ENCODE results near the gene ZNF776. TPM values are rescaled to one million over a fixed set of nuclear protein-coding genes. Genes with fewer than 3 reads are reported as not detected.
"Not testable (repeated sequence)": the region's sequence is repeated elsewhere in the genome, so short reads cannot be mapped to it uniquely, and the experiment has no call there.

Gene ZNF776
- total RNA-seq, 6 experiments from 2014 or later = 3.7 to 11.6 (median 5.7) TPM

GRCh38 chr19:57720878-57721277 is 25.7 kb upstream of the ZNF776 start:
- TF ChIP-seq POLR2A (IDR thresholded peaks at IDR 0.05) (no peak), CTCF (IDR thresholded peaks at IDR 0.05) (no peak)
- DNase-seq (no peak), ATAC-seq (no peak)
- H3K27me3 ChIP-seq = no peaks in the 10 kb centered on the region
- 87% methylated on average over 3 of the region's 10 CpGs for WGBS (ENCODE audit: insufficient coverage, low coverage, low lambda C conversion rate, missing lambda C conversion rate)
- H3K27ac ChIP-seq = no peak overlapping the region
- H3K4me1 ChIP-seq = no peaks in the 10 kb centered on the region
- intact Hi-C loops (cut with DNase I) = no loop called here
- peaks cover 0 to 24% (median 6%) of the 10 kb centered on the region in 4 donors for H3K36me3 ChIP-seq
- no peak overlapping the region for H3K4me3 ChIP-seq
- peaks cover 0 to 20% (median 3%) of the 10 kb centered on the region in 4 donors for H3K9me3 ChIP-seq

GRCh38 chr19:57738320-57738719 is 8.3 kb upstream of the ZNF776 start:
- peak; percentile 56 to 73 (median 67) for DNase-seq
- not testable (repeated sequence) for H3K27ac ChIP-seq, H3K9me3 ChIP-seq, H3K36me3 ChIP-seq, H3K4me3 ChIP-seq, H3K27me3 ChIP-seq, H3K4me1 ChIP-seq
- 7% methylated on average over 5 of the region's 10 CpGs for WGBS (ENCODE audit: insufficient coverage, low coverage, low lambda C conversion rate, missing lambda C conversion rate)
- TF ChIP-seq CTCF (IDR thresholded peaks at IDR 0.05) = peak; percentile 66 to 72 (median 70)
- intact Hi-C loops (cut with DNase I) = loop anchor here in 1 of 2 donors (10.0 kb wide), 1 partner anchor 416 kb away; the partner anchor contains the start of gene ZNF329
- peak; percentile 75 to 88 (median 82) for ATAC-seq

DNA sequence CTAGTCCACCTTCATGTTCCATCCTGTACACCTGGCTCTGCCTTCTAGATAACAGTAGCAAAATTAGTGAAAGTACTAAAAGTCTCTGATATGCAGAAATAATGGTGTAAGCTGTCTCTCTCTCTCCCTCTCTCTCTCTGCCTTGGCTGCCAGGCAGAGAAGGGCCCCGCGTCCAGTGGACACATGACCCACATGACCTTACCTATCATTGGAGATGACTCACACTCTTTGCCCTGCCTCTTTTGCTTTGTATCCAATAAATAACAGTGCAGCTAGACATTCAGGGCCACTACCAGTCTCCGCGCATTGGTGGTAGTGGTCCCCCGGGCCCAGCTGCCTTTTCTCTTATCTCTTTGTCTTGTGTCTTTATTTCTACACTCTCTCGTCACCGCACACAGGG is 7.8 kb upstream of the ZNF776 start:
- not testable (repeated sequence) for H3K4me3 ChIP-seq, H3K36me3 ChIP-seq, H3K27ac ChIP-seq, H3K9me3 ChIP-seq, H3K4me1 ChIP-seq, H3K27me3 ChIP-seq, ATAC-seq, DNase-seq
- intact Hi-C loops (cut with DNase I) = loop anchor here in 1 of 2 donors (10.0 kb wide), 1 partner anchor 416 kb away; the partner anchor contains the start of gene ZNF329
- WGBS (ENCODE audit: insufficient coverage, low coverage, low lambda C conversion rate, missing lambda C conversion rate) = 90% methylated on average over 6 of the region's 7 CpGs

DNA sequence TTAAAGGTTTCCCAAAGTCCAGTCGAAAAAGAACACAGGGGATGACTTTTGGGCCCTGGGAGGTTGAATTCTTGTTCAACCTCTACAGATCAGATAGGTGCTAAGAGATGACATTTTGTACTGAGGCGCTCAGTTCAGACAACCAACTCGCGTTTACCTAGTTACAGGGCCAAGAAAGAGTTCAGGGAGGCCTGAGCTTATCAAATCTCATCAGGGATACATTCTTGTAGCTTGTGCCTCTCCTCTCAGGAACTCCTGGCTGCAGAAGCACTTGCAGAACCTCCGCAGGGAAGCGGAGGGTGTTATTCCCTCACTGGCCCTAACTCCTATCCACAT is 825 bp downstream of the ZNF776 start:
- H3K4me1 ChIP-seq = peaks cover 0 to 13% (median 0%) of the 10 kb centered on the region in 4 donors
- TF ChIP-seq POLR2A (IDR thresholded peaks at IDR 0.05) (no peak), CTCF (IDR thresholded peaks at IDR 0.05) (no peak)
- intact Hi-C loops (cut with DNase I) = loop anchor here in 1 of 2 donors (10.0 kb wide), 1 partner anchor 157 kb away; no protein-coding TSS in a partner anchor
- DNase-seq = no peak
- 39% methylated on average over 4 of the region's 6 CpGs for WGBS (ENCODE audit: insufficient coverage, low coverage, low lambda C conversion rate, missing lambda C conversion rate)
- H3K9me3 ChIP-seq = peaks cover 0 to 9% (median 0%) of the 10 kb centered on the region in 4 donors
- peak overlapping the region; percentile 82 to 96 (median 89) for H3K4me3 ChIP-seq
- H3K27me3 ChIP-seq = no peaks in the 10 kb centered on the region
- no peak overlapping the region for H3K27ac ChIP-seq
- peaks cover 2 to 33% (median 20%) of the 10 kb centered on the region in 4 donors for H3K36me3 ChIP-seq
- ATAC-seq = no peak

DNA sequence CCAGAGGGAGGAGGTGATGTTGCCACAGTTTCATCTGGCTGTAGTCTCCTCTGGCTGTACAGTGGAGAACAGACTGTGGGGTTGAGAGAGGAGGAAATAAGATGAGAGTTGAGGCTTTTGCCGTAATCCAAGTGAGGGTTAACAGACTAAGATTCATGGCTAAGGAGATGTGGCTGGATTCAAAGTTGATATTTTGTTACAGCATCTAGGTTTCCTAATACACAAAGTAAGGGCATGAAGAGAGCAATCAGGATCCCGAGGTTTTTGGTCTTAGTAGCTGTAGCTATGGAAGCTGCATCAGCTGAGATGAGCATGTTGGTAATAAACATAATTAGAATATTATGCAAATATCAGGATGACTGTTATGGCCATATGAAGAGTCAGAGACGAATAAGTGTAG is 1.4 kb downstream of the ZNF776 start:
- no peak for DNase-seq
- no peak for ATAC-seq
- H3K4me3 ChIP-seq = peak overlapping the region in 2 of 3 donors; percentile 89 to 96
- no peaks in the 10 kb centered on the region for H3K27me3 ChIP-seq
- intact Hi-C loops (cut with DNase I) = loop anchor here in 1 of 2 donors (10.0 kb wide), 1 partner anchor 157 kb away; no protein-coding TSS in a partner anchor
- no peak for TF ChIP-seq CTCF (IDR thresholded peaks at IDR 0.05)
- no peak for TF ChIP-seq POLR2A (IDR thresholded peaks at IDR 0.05)
- peaks cover 0 to 9% (median 0%) of the 10 kb centered on the region in 4 donors for H3K9me3 ChIP-seq
- no peak overlapping the region for H3K27ac ChIP-seq
- peaks cover 0 to 13% (median 0%) of the 10 kb centered on the region in 4 donors for H3K4me1 ChIP-seq
- H3K36me3 ChIP-seq = peaks cover 7 to 39% (median 25%) of the 10 kb centered on the region in 4 donors
- 87% methylated on average over 2 of the region's 3 CpGs for WGBS (ENCODE audit: insufficient coverage, low coverage, low lambda C conversion rate, missing lambda C conversion rate)
